NCI-H2227 treated with DMSO at 0.1 percent for 48 hours (cell line): ENCODE measurements around the gene MUC6.
"Not testable (repeated sequence)": the region's sequence is repeated elsewhere in the genome, so short reads cannot be mapped to it uniquely, and the experiment has no call there.

ENCODE experiments used
- DNase-seq: peaks from one replicate; lab custom pipeline; 2025; lab: John Stamatoyannopoulos, UW

The MUC6 gene

DNA sequence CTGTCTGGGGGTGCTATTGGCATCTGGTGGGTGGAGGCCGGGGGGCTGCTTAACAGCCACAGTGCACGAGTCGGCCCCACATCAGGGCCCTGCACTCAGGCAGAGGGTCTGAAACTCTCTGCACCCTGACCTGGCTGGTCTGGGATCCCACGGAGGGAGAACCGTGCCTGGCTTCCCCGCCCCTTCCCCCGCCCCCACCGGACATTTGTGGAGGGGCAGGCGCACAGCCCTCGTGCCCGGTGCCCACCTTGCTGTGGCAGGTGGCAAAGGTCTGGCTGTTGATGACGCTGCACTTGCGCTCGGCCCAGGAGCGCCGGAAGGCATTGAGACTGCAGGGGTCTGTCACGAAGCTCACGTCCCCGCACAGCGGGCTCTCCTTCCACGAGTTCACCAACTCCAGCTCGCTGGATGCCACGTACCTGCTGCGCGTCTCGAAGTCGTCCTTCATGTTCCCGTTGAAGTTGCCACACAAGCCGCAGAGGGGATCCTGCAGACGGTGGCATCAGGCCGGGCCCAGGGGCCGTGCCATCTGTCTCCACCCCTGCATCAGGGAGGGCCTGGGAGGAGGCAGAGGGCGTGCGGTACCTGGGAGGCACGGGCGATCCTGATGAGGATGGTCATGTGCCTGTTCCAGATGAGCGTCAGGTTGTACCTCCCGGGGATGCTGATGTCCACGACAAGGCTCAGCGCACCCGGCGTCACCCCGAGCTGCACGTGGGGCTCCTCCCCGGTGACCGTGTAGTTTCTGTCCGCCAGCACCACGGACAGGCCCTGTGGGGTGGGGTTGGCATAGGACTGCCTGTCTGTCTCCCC lies 11.7 kb downstream of the MUC6 start:
- no peak for DNase-seq

- no peak for DNase-seq
Measured at GRCh38 chr11:1023811-1024596, 12.5 kb downstream of the MUC6 start.

GRCh38 chr11:1022908-1023810 lies 13.4 kb downstream of the MUC6 start:
- DNase-seq: no peak

DNA sequence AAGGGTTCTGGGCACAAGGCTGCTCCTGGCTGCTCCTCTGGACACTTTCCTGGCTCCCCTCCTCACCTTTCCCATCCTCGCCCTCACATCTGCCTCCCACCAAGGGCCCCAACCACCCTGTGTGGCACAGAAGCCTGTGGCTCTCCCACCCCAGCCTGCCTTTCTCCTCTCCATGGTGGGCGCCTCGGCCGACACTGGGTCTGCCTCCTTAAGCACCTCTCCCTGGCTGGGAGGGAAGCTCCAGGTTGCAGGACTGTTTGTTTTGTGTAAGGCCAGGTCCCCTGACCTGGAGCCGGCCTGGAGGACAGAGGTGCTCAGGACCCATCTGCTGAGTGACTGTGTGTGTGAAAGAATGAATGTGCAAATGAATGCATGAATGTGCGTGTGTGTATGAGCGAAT lies 14.1 kb downstream of the MUC6 start:
- DNase-seq: no peak

- DNase-seq: no peak
Measured at GRCh38 chr11:1020211-1020905, 16.2 kb downstream of the MUC6 start.

- DNase-seq: no peak
Measured at GRCh38 chr11:1019321-1019910, 17.1 kb downstream of the MUC6 start.

GRCh38 chr11:1018091-1018490 lies 18.4 kb downstream of the MUC6 start:
- no peak for DNase-seq

DNA sequence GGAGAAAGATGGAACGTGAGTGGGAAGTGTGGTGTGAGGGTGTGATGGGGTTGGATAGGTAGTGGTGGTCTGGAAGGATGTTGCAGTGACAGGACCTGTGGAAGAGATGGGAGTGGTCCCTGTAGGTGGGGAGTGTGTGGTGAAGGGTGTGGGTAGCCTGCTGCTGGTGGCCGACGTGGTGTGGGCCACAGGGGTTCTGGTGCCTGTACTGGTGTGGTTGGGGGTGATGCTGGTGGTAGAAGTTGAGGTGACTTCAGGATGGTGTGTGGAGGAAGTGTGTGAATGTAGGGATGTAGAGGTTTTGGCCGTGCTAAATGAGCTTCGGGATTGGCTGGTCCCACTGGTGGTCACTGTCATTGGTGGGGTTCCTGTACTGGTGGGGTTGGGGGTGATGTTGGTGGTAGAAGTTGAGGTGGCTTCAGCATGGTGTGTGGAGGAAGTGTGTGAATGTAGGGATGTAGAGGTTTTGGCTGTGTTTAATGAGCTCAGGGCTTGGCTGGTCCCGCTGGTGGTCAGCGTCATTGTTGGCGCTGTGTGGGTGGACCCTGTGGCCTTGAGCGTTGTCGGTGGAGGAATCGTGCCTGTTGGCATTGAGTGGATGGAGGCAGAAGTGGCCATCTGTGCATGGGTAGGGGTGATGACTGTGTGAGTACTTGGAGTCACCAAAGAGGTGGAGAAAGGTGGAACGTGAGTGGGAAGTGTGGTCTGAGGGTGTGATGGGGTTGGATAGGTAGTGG lies 19.1 kb downstream of the MUC6 start:
- DNase-seq: no peak

- DNase-seq: not testable (repeated sequence)
Measured at GRCh38 chr11:1016610-1017126, 19.9 kb downstream of the MUC6 start.

GRCh38 chr11:1015826-1016545 lies 20.5 kb downstream of the MUC6 start:
- DNase-seq: no peak

- no peak for DNase-seq
Measured at GRCh38 chr11:1015064-1015463, 21.5 kb downstream of the MUC6 start.

- DNase-seq: no peak
Measured at GRCh38 chr11:1014276-1014675, 22.2 kb downstream of the MUC6 start.

DNA sequence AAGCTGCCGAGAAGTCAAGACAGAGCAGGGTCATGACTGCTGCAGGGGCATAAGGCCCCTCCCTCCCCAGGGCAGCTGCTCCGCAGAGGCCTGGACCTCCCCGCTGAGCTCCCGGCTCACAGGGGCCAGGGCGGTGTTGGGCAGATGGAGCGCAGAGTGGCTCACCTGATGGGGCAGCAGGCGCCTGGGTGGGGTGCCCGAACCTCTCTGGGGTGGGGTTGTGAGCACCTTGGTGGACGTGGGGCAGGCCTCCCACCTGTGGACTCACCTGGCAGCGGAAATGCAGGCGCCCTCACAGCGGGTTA lies 22.9 kb downstream of the MUC6 start:
- no peak for DNase-seq

- no peak for DNase-seq
Measured at GRCh38 chr11:1012740-1013630, 23.5 kb downstream of the MUC6 start.

- DNase-seq: no peak
Measured at GRCh38 chr11:1012291-1012690, 24.2 kb downstream of the MUC6 start.

DNA sequence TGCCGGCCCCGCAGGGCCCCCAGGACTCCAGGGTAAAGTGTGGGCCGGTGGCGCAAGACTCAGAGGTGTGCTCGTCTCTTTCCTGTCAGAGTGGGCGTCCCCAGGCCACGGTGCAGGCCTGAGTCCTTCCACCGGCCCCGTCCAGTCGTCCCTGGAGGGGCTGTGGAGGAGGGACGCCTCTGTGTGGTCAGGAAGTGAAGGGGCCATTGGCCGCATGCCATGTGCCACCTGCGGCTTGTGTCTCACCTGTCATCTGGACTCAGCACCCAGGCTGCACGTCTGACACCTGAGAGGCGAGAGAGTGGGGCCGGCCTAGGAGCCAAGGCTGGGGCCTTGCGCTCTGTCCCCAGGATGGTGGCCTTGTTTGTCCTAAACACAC lies 25.2 kb downstream of the MUC6 start:
- DNase-seq: no peak

GRCh38 chr11:1010551-1011319 lies 25.8 kb downstream of the MUC6 start:
- DNase-seq: no peak

GRCh38 chr11:1009991-1010390 lies 26.5 kb downstream of the MUC6 start:
- no peak for DNase-seq
